Left kidney (tissue), 8 donors: Measurements from ENCODE around the gene ARMC12. TPM values are rescaled to one million over a fixed set of nuclear protein-coding genes. Genes with fewer than 3 reads are reported as not detected.
"Not testable (repeated sequence)": the region's sequence is repeated elsewhere in the genome, so short reads cannot be mapped to it uniquely, and the experiment has no call there.

ENCODE experiments used
- DNase-seq: peaks from one replicate; pipeline ENCODE4 v3.0.0-alpha.2; 2013
- long read RNA-seq, 8 donors: transcript quantifications; one replicate each; lab custom pipeline, GENCODE V29; 2026
- polyA plus RNA-seq: library from polyadenylated mRNA; unstranded; fragments of 120-200 nt; gene quantifications from one replicate; pipeline ENCODE4 v1.2.1, GENCODE V29; 2013; ENCODE audit not compliant: insufficient read length

Gene ARMC12, protein sequence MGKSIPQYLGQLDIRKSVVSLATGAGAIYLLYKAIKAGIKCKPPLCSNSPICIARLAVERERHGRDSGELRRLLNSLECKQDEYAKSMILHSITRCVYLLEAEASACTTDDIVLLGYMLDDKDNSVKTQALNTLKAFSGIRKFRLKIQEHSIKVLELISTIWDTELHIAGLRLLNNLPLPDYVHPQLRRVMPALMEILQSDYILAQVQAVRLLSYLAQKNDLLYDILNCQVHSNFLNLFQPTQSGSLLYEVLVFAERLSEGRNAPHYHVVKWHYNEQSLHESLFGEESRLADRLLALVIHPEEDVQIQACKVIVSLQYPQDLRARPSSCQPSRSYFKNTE
- polyA plus RNA-seq: 1.8 TPM
- long read RNA-seq, donor 1: 0 reads
- long read RNA-seq, donor 2: 0 reads
- long read RNA-seq, donor 3: 0 reads
- long read RNA-seq, donor 4: 0 reads
- long read RNA-seq, donor 5: 0 reads
- long read RNA-seq, donor 6: 0 reads
- long read RNA-seq, donor 7: 0 reads
- long read RNA-seq, donor 8: 0 reads

DNA sequence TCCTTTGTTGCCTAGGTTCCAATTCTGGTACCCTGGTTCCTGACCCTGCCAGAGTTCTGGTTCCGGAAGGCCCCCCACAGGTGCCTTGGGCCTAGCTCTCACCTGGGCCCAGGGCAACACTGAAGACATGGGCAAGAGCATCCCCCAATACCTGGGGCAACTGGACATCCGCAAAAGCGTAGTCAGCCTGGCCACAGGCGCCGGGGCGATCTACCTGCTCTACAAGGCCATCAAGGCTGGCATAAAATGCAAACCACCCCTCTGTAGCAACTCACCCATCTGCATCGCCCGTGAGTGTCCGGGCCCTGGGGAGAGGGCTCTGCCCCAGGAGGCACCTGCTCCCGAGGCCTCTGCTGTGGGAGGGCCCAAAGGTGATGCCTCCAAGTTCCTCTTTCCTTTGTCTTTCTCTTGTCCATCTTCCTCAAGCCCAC, at the start of gene ARMC12:
Gene ARMC12 (plus strand): TSS at position 51 of the 431 bp plus-strand sequence. CDS start 77 bp downstream, at position 128.
- no peak for DNase-seq

DNA sequence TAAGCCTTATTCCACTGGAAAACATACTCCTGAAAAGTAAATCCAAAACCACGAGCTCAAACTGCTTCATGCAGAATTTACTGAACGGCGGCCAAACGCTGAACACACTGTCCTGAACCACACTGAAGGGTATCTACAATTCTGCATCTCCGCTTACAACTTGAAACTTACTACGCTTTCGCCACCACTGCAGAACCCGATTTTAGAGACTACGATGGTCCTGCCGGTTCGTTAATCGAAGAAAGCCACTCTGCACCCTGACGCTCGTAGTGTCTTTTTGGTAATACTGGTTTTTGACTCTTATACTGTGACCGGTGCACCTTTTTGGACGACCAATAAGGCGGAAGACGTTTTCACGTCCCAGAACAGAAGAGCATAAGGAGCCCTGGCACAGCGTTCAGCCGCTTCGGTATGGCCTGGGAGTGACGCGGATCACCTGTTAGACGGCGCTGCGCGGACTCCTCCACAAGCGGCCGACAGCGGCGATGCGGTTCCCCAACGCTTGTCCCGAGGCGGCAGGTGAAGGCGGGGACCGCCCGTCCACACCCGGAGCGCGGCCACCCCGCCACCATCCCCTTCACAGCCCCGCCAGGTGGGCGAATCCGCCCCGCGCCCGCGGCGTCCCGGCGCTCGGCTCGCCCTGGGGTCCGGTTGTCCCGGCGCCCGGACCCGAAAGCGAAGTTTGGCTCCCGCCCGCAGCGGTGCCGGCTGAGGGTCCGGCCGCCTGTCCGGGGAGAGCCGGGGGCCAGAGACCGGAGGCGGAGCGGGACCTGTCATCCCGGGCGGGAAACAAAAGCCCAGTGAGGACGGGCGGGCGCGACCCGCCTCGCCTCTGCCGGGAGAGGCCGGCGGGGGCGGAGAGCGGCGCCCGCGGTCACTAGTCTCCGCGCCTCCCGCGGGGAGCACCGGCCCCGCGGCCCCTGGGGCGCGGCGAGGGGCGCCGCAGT, 48.9 kb upstream of the ARMC12 start:
- DNase-seq: peak; percentile 44

DNA sequence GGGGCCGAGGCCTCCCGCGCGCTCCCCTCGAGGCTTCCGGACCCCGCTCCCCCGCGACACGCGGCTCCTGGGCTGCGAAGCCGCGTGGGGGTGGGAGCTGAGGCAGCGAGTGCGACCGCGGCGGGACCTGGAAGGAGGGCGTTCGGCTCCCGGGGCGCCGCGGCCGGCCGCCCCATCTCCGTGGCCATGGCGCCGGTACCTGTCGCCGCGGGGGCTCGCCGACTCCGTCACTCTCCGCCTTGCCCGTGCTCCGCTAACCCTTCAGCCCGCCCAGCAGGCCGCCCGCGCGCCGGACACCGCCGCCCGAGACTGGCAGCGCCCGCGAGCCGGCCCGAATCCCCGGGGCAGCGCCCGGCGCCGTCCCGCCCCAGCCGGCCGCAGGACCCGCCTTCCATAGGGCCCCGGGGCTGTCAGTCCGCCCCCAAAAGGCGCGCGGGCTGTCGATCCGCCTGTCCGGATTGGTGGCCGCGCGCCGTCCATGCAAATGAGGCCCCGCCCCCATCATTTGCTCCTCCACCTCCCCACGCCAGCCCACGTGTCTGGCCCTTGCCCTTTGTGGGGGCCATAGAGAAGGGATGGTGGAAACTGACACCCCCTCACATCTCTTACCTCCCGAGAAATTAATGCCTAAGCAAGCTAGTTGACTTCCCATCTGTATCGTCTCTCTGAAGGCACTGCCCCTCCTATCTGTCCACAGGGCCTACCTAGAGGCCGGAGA, 48.1 kb upstream of the ARMC12 start, which contains the start of gene FKBP5:
Gene FKBP5 (minus strand): TSS at position 311 of the 718 bp plus-strand sequence. CDS start 46,091 bp downstream, outside the sequence.
- DNase-seq: peak; percentile 83

DNA sequence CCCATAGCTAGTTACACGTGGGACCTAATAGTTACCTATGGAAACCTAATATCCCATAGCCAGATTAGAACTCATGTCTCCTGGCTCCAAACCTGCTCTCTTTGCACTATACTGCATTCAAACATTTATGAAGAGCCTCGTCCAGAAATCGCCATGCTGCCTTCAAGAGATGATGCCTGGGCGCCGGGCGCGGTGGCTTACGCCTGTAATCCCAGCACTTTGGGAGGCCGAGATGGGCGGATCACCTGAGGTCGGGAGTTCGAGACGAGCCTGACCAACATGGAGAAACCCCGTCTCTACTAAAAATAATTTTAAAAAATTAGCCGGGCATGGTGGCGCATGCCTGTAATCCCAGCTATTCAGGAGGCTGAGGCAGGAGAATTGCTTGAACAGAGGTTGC, 46.8 kb upstream of the ARMC12 start:
- DNase-seq: not testable (repeated sequence)

DNA sequence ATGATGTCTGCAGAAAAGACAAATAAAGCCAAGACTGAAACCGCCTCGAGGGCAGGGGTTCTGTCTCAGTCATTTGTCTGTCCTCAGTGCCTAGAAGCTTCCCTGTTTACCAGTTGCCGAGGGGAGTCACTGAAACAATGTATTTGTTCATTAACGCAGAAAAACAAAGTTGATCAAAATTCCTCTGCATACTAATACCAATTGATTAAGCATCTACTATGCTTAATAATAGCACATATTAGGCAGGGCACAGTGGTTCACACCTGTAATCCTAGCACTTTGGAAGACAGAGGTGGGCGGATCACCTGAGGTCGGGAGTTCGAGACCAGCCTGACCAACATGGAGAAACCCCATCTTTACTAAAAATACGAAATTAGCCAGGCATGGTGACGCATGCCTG, 46.3 kb upstream of the ARMC12 start:
- no peak for DNase-seq

DNA sequence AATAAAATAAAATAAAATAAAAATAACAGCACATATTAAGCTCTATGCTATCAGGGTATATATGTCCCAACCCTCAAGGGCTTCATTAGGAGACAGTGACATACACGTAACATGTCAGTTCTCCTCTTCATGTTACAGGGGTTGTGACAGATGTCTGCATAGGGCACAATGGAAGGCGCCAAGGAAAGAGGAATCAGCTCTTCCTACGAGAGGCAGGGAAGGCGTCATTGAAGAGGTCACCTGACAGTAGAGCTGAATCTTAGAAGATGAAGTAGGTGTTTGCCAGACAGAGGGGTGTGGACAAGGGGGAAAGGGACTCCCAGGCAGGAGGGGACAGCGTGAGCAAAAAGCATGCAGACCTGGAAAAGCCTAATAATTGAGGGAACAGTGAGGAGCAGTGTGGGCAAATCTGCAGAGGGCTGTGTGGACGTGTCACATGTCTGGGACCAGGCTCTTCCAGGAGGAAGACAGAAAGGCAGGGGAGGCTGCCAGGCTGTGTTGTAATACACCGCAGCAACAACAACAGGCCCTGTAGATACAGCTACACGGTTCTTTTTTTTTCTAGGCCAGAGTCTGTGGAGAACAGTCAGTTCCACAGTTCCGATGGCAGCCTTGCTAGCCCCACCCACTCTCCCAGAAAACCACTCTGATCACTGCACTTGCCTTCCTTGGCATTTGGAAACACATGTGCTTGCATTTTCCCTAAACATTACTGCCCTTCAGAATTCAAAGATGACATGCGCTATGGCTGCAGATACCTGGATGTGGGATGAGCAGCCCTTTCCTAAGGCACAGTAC, 45.6 kb upstream of the ARMC12 start:
- DNase-seq: no peak

DNA sequence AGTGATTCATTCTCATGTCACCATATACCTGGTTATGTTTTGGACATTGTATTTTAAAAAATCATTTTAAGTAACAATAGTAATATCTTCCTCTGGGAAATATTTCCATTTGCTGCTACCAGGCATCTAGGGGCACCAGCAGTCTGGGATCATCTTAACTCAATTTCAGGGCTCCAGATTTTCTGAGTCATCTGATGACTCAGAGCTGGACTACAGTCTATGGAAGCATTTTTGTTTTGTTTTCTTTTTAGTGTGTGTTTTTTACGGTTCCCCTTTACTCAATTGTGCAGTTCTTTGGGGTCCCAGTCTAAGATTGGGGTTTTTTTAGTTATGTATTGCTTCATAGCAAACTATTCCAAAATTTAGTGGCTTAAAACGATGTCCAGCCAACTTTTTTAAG, 42.4 kb upstream of the ARMC12 start:
- no peak for DNase-seq

DNA sequence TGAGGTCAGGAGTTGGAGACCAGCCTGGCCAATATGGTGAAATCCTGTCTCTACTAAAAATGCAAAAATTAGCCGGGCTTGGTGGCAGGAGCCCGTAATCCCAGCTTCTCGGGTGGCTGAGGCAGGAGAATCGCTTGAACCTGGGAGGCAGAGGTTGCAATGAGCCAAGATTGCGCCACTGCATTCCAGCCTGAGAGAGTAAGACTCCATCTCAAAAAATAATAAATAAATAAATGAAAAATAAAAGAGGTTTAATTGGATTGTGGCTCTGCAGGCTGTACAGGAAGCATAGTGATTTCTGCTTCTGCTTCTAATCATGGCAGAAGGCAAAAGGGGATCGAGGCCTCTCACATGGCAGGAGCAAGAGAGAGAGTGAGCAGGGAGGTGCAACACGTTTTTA, 38.4 kb upstream of the ARMC12 start:
- not testable (repeated sequence) for DNase-seq

DNA sequence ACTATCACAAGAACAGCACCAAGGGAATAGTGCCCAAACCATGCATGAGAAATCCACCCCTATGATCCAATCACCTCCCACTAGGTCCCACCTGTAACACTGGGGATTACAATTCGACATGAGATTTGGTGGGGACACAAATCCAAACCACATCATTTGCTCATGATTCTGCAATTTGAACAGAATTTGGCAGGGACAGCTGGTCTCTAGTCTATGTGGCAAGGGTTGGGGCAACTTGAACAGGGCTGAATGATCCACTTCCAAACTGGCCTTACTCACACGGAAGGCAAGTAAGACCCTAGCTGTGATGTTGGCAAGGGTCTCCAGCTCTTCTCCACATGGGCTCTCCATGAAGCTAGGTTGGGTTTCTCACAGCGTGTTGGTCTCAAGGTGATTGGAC, 38.0 kb upstream of the ARMC12 start:
- DNase-seq: no peak

DNA sequence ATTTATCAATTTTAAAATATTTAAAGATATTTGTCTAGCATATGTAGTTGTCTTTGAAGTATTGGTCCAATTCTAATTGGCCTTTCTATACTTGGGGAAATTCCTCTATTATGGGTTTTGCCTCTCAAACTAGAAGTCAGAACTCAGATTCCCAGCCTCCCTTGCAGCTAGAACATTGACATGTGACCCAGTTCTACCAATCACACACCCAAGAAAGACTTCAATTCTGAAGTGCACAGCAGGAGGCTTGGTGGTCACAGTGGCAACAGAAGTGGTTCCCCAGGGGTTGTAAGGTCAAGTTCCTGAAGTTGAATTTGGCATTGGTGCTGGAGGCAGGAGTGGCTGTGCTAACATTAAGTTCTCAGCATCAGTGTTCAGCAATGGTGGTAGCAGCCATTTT, 33.3 kb upstream of the ARMC12 start:
- no peak for DNase-seq

DNA sequence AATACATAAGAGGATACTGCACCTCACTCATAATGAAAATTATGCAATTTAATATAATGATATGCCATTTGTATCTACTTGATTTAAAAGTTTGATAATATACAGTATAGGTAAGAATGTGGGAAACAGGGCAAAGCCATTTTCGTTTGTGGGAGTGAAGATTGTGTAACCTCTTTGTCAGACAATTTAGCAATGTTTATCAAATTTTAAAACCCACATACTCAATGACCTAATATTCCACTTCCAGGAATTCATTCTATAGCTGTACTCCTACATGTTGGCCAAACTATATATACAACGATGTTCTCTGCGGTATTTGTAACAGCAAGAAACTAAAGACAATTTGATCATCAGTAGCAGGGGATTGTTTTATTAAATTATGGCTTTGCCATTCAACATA, 30.4 kb upstream of the ARMC12 start:
- no peak for DNase-seq

DNA sequence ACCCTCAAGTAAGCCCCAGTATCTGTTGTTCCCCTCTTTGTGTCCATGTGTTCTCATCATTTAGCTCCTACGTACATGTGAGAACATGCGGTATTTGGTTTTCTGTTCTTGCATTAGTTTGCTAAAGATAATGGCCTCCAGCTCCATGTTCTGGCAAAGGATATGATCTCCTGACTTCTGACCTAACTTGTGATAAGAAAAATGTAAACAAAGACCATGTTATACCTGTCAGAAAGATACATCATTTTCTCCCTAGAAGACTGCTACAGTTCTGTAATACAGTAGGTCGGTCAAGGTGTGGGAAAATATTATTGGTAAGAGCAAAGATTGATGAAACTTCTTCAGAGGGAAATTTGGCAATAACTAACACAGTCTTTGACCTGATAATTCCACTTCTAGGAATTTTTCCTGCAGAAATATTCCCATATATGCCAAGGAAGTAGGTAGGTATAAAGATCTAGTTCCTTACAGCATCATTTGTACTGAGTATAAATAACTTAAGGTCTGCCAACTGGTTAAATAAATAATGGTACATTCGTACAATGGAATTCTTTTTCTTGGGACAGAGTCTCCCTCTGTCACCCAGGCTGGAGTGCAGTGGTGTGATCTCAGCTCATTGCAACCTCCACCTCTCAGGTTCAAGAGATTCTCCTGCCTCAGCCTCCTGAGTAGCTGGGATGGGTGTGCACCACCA, 29.0 kb upstream of the ARMC12 start:
- DNase-seq: no peak

DNA sequence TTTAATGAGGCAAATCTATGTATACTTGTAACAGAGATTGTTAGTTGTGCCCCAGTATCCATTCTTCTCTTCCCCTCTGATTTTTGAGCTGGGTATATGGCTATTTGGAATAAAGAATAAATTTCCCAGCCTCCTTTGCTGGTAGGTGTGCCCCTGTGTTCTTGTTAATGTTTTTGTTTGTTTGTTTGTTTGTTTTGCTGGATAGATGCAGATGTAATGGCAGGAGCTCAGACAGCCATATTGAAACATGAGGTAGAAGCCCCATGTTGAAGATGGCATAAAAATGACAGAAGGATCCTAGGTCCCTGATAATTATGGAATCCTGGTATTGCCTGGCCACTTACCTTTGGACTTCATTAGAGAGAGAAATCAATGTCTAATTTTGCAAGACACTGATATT, 28.2 kb upstream of the ARMC12 start:
- DNase-seq: no peak

DNA sequence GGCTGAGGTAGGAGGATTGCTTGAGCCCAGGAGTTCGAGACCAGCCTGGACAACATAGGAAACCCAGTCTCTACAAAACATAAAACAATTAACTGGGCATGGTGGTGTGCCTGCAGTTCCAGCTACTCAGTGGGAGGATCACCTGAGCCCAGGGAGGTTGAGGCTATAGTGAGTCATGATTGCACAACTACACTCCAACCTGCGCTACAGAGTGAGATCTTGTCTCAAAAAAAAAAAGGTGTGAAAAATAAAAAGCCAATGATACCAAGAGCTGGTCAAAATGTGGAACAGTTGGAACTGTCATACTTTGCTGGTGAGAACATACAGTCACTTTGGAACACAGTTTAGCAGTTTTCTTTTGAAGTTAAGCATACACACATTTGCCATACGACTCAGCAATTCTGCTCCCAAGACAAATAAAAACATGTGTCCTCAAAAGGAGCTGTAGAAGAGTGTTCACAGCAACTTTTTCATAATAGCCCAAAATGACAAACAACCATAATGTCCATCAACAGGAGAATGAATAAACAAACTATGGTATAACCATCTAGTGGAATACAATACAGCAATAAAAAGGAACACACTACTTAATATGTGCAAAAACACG, 26.5 kb upstream of the ARMC12 start:
- no peak for DNase-seq

DNA sequence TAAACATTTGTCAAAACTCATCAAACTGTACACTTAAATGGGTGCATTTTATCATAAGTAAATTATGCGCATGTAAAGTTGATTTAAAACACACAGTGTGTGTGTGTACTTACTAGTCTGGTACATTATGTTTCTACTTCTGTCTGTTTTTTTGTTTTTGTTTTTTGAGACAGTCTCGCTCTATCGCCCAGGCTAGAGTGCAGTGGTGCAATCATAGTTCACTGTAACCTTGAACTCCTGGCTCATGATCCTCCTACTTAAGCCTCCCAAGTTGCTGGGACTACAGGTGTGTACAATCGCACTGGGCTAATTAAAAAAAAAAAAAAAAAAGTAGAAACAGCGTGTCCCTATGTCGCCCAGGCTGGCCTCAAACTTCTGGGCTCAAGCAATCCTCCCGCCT, 25.1 kb upstream of the ARMC12 start:
- no peak for DNase-seq

DNA sequence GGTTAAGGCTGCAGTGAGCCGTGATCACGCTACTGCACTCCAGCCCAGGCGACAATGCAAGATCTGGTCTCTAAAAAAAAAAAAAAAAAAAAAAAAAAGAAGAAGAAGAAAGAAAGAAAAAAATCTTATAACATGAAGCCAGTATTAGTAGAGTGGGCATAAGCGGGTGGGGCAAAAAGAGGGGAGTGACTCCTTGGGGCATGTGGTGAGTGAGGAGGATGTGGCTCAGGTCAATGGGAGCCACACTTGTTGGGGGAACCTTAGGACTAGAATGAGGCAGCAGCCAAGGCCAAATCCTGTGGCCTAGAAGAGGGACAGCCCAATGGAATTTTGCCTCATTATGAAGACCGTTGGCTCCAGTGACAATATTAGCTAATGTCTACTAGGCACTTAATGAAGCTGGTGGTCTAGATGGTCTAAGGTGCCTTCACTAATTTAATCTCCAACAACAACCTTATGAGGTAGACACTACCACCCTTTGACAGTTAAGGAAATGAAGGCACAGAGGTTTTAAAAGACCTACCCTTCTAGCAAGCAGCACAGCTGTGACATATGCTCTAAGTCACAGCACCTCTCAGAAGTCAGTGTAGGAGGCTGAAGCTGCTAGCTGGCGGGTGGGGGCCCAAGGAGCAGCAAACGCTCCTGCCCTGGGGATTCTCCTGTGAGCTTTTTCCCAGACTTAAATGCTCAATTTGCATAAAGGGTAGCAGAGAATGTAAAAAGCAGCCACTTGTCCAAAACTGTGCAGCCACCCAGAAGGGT, 23.6 kb upstream of the ARMC12 start:
- DNase-seq: no peak

DNA sequence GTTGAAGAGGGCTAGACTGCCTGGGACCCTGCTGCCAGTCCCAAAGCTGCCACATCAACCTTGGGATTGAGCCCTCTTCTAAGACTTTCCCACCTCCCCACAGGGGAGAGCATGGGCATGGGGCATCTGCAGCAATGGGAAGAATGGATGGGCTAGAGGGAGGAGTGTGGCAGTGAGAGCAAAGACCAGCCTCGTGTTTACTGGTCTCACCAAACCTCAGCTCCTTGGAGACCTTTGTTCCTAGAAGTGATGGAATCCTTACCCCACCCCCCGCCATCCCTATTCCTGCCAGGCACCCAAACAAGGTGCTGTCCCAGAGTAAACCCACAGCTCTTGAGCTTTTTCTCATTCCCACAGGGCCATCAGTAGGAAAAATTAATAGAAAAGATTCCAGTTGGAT, 20.0 kb upstream of the ARMC12 start:
- no peak for DNase-seq

DNA sequence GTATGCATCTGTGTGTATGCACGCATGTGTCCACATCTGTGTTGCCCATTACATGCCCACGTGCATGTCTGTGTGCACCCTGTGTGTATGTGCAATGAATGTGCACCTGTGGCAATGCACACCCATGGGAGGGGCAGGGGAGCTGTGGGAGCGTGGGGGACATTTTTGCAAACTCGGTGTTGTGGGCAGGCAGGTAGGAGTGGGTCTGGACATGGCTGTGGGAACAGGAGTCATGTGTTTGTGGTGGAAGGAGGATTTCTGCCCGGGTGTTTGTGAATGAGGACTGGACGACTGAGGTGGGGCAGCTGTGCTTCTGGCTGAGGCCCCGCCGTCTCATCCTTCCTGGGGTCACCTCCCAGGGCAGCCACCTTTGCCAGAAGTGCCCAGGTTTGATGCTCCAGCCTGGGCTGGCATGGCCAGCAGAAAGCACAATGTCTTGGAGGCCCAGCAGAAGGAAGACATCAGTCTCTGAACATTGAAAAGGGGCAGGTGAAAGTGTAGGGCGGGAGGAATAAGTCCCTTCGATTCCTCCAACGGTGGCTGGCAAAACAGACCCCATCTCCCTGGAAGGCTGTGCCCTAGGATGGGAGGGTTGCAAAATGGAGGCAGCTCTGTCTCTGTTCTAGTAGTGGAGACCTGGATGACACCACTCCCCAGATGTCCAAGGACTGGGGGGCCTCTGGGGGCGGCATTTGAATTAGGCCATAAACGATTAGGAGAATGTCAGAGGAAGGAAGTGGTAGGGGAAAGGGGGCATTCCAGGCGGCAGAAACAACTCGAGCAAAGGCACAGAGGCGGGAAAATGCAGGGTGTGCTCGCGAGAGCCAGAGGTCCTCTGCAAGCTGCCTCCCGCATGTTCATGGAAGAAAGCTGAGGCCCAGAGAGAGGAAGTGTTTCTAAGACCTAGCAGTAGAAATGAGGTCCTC, 19.1 kb upstream of the ARMC12 start:
- DNase-seq: no peak
